ENCODE data around the gene SOX15. TPM values are rescaled to one million over a fixed set of nuclear protein-coding genes. Genes with fewer than 3 reads are reported as not detected.

SOX15 gene
- total and polyA plus RNA-seq, 12 donors: 0.29 to 2.4 (median 0.94) TPM; not detected in 2

DNA sequence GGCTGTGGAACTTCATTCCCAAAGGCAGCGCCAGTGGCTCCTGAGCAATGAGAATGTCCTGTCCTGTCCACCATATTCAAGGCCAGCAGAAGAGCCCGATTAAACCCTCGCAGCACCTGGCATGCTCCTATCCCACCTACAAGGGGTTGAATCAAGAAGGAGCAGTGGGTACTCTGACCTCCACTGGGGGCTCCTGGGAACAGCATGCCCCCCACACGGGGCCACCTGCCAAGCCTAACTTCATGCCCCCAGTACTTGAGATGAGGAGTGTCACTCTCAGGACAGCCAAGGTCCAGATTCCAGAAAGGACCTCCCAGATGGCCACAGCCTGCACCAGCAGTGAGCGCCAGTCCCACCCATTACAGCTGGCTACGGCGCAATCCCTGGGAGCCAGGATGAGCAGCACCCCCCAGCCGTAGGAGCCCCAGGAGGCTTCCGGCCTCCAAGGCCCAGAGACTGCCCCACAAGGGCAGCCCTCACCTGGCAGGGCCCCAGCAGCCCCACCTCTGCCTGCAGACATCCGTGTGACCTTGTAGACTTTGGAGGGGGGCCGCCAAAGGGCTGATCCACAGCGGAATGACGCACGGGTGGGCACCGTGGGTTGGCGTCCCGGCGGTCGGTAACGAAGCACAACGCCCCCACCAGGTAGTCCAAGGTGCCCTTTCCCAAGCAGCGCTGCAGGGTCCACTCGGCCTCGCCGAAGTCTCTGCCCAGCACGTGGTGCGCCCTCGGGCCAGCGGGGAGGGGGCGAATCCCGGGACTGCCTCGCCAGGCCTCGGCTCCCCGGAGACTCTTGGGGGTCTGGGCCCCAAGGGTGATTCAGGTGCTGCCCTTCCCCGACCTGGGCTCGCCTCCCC is 7.3 kb downstream of the SOX15 start:
- Histone ChIP-seq H3K27ac (peak overlapping the region; percentile 78 to 97 (median 96)), H3K36me3 (replicated peaks in 1 of 2) (peaks cover 0 to 27% of the 10 kb centered on the region in 2 donors), H3K4me1 (replicated peaks in 1 of 2) (peaks cover 32 to 56% of the 10 kb centered on the region in 2 donors), H3K27me3 (no peaks in the 10 kb centered on the region), H3K9me3 (replicated peaks in 1 of 3) (no peaks in the 10 kb centered on the region), H3K4me3 (peak overlapping the region in 2 of 4 donors; percentile 5 to 61)
- TF ChIP-seq POLR2A (IDR thresholded peaks at IDR 0.05): no peak
- TF ChIP-seq, protein P1, sequence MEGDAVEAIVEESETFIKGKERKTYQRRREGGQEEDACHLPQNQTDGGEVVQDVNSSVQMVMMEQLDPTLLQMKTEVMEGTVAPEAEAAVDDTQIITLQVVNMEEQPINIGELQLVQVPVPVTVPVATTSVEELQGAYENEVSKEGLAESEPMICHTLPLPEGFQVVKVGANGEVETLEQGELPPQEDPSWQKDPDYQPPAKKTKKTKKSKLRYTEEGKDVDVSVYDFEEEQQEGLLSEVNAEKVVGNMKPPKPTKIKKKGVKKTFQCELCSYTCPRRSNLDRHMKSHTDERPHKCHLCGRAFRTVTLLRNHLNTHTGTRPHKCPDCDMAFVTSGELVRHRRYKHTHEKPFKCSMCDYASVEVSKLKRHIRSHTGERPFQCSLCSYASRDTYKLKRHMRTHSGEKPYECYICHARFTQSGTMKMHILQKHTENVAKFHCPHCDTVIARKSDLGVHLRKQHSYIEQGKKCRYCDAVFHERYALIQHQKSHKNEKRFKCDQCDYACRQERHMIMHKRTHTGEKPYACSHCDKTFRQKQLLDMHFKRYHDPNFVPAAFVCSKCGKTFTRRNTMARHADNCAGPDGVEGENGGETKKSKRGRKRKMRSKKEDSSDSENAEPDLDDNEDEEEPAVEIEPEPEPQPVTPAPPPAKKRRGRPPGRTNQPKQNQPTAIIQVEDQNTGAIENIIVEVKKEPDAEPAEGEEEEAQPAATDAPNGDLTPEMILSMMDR (IDR thresholded peaks at IDR 0.05): no peak
- DNase-seq: peak in 5 of 7 donors; percentile 47 to 64 (median 56)
- intact Hi-C loops (cut with DNase I): no loop called here
- 60 to 83% (median 69%) methylated on average over 6 to 36 of the region's 36 CpGs for WGBS, 4 donors

DNA sequence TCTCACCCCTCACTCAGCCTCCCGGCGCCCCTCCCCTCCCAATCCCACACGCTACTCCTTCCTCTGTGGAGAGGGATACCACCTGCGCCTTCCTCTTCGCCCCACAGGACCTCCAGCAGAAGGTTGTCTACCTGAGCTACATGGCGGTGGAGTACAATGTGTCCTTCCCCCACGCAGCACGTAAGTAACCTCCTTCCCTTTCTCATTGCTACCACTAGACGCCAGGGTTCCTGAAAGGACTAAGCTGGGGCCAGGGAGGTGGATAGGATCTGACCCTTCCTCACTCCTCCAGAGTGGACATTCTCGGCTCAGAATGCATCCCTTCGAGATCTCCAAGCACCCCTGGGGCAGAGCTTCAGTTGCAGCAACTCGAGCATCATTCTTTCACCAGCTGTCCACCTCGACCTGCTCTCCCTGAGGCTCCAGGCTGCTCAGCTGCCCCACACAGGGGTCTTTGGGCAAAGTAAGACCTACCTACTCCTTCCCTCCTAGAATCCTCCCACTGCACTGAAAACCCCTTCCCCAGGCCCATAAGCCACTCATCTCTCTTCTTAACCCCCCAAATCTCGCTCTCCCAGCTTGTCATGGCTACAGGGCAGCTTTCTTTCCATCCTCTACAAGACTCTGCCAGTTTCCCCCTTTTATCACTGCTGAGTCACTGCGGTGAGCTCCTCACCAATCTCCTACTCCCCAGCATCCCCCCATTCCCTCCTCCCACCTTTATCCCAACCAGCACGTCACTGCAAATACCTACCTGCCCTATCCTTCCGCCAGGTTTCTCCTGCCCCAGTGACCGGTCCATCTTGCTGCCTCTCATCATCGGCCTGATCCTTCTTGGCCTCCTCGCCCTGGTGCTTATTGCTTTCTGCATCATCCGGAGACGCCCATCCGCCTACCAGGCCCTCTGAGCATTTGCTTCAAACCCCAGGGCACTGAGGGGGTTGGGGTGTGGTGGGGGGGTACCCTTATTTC is 9.0 kb downstream of the SOX15 start:
- H3K4me1 ChIP-seq (replicated peaks in 1 of 2): peaks cover 36 to 74% of the 10 kb centered on the region in 2 donors
- peak overlapping the region in 1 of 4 donors; percentile 54 for H3K4me3 ChIP-seq
- no peak for DNase-seq

DNA sequence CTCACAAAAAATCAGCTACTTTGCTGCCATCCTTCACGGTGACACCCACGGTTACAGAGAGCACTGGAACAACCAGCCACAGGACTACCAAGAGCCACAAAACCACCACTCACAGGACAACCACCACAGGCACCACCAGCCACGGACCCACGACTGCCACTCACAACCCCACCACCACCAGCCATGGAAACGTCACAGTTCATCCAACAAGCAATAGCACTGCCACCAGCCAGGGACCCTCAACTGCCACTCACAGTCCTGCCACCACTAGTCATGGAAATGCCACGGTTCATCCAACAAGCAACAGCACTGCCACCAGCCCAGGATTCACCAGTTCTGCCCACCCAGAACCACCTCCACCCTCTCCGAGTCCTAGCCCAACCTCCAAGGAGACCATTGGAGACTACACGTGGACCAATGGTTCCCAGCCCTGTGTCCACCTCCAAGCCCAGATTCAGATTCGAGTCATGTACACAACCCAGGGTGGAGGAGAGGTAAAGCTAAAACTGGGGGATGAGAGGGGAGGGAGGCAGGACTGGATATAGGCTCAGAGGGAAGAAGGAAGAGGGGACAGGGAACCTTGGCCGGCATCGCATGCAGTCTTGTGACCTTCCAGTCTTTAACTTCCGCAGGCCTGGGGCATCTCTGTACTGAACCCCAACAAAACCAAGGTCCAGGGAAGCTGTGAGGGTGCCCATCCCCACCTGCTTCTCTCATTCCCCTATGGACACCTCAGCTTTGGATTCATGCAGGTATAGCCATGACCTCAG is 9.9 kb downstream of the SOX15 start:
- peaks cover 41 to 78% of the 10 kb centered on the region in 2 donors for H3K4me1 ChIP-seq (replicated peaks in 1 of 2)
- H3K27ac ChIP-seq: peak overlapping the region; percentile 47 to 97 (median 81)
- intact Hi-C loops (cut with DNase I): no loop called here
- peaks cover 0 to 41% of the 10 kb centered on the region in 2 donors for H3K36me3 ChIP-seq (replicated peaks in 1 of 2)
- DNase-seq: no peak
- TF ChIP-seq, protein P1 (IDR thresholded peaks at IDR 0.05): no peak
- TF ChIP-seq POLR2A (IDR thresholded peaks at IDR 0.05): no peak
- peak overlapping the region in 1 of 4 donors; percentile 54 for H3K4me3 ChIP-seq
- 65 to 82% (median 70%) methylated on average over 9 to 12 of the region's 12 CpGs for WGBS, 4 donors
- H3K9me3 ChIP-seq (replicated peaks in 1 of 3): no peaks in the 10 kb centered on the region
- H3K27me3 ChIP-seq: no peaks in the 10 kb centered on the region

More for the DNA sequence above, 9.0 kb downstream of the SOX15 start:
- intact Hi-C loops (cut with DNase I): no loop called here
- no peak for TF ChIP-seq POLR2A (IDR thresholded peaks at IDR 0.05)
- TF ChIP-seq, protein P1 (IDR thresholded peaks at IDR 0.05): no peak
- peak overlapping the region in 3 of 5 donors; percentile 47 to 97 (median 96) for H3K27ac ChIP-seq
- H3K9me3 ChIP-seq (replicated peaks in 1 of 3): no peaks in the 10 kb centered on the region
- no peaks in the 10 kb centered on the region for H3K27me3 ChIP-seq
- peaks cover 0 to 32% of the 10 kb centered on the region in 2 donors for H3K36me3 ChIP-seq (replicated peaks in 1 of 2)
- 77 to 83% (median 81%) methylated on average over 23 of the region's 23 CpGs for WGBS, 4 donors
